GM21723 (cell line): ENCODE data around the gene PTGIR.
A peak's percentile ranks its signal among the peaks of the same experiment; 100 is the strongest.
"Not testable (repeated sequence)": the region's sequence is repeated elsewhere in the genome, so short reads cannot be mapped to it uniquely, and the experiment has no call there.

Experiments
- ATAC-seq: cut with Tn5 transposase; IDR thresholded peaks from one replicate; pipeline ENCODE4 v1.9.1; 2021; ENCODE audit warnings: mild to moderate bottlenecking, moderate library complexity; ENCODE audit not compliant: unreplicated experiment

PTGIR gene

GRCh38 chr19:46639358-46640182 is 14.7 kb upstream of the PTGIR start:
- ATAC-seq: peak; percentile 6

GRCh38 chr19:46637224-46637623 is 12.3 kb upstream of the PTGIR start:
- ATAC-seq: no peak

- ATAC-seq: no peak
Measured at GRCh38 chr19:46635920-46636761, 11.3 kb upstream of the PTGIR start, which contains the start of gene GNG8. GNG8 (minus strand) TSS chr19:46636202; CDS start chr19:46634682, 1,520 bp downstream.

- ATAC-seq: no peak
Measured at GRCh38 chr19:46634656-46635218, 9.8 kb upstream of the PTGIR start.

- ATAC-seq: no peak
Measured at GRCh38 chr19:46634045-46634655, 9.3 kb upstream of the PTGIR start.

- ATAC-seq: no peak
Measured at GRCh38 chr19:46633130-46633529, 8.2 kb upstream of the PTGIR start.

GRCh38 chr19:46631481-46631880 is 6.6 kb upstream of the PTGIR start:
- ATAC-seq: no peak

- ATAC-seq: no peak
Measured at GRCh38 chr19:46630586-46631205, 5.8 kb upstream of the PTGIR start.

GRCh38 chr19:46629546-46630025 is 4.7 kb upstream of the PTGIR start:
- ATAC-seq: no peak

- ATAC-seq: not testable (repeated sequence)
Measured at GRCh38 chr19:46628970-46629369, 4.1 kb upstream of the PTGIR start.

GRCh38 chr19:46626446-46626845 is 1.6 kb upstream of the PTGIR start:
- ATAC-seq: no peak

GRCh38 chr19:46625731-46626130 is 842 bp upstream of the PTGIR start:
- no peak for ATAC-seq

- ATAC-seq: no peak
Measured at GRCh38 chr19:46623915-46624502, 880 bp downstream of the PTGIR start.

GRCh38 chr19:46622118-46622446 is 2.8 kb downstream of the PTGIR start:
- no peak for ATAC-seq

- no peak for ATAC-seq
Measured at GRCh38 chr19:46621191-46622117, 3.4 kb downstream of the PTGIR start.

GRCh38 chr19:46620716-46621115 is 4.2 kb downstream of the PTGIR start:
- no peak for ATAC-seq

- ATAC-seq: no peak
Measured at GRCh38 chr19:46620267-46620666, 4.6 kb downstream of the PTGIR start.

- no peak for ATAC-seq
Measured at GRCh38 chr19:46618670-46619231, 6.1 kb downstream of the PTGIR start.

- no peak for ATAC-seq
Measured at GRCh38 chr19:46617601-46618000, 7.3 kb downstream of the PTGIR start.
